Fibroblast of pulmonary artery (primary cell): Measurements from ENCODE around the gene ALDH1L2.

Source experiments
- DNase-seq: peaks from one replicate; pipeline ENCODE4 v3.0.0-alpha.2; 2010; ENCODE audit warnings: low read depth
- H3K4me3 ChIP-seq: replicated peaks from 2 replicates; pipeline ENCODE4 v1.5.1; 2011; ENCODE audit warnings: low read depth, mild to moderate bottlenecking, control low read depth, low read length, moderate library complexity
- CTCF ChIP-seq: IDR thresholded peaks from 2 replicates; pipeline ENCODE4 v1.5.1; 2011; ENCODE audit warnings: mild to moderate bottlenecking, control low read depth, low read length, inconsistent platforms; ENCODE audit errors: missing control alignments

The ALDH1L2 gene

GRCh38 chr12:104974626-104975290 lies 109.5 kb downstream of the ALDH1L2 start:
- H3K4me3 ChIP-seq: no peak overlapping the region
- TF ChIP-seq CTCF: no peak
- DNase-seq: no peak

- no peak overlapping the region for H3K4me3 ChIP-seq
- no peak for DNase-seq
- TF ChIP-seq CTCF: no peak
These were observed 111.0 kb downstream of the ALDH1L2 start for GRCh38 chr12:104973250-104973649.

- no peak for DNase-seq
- TF ChIP-seq CTCF: no peak
- no peak overlapping the region for H3K4me3 ChIP-seq
These were observed 113.0 kb downstream of the ALDH1L2 start for GRCh38 chr12:104971306-104971705.
